WTC11 (cell line): ENCODE results near the gene PSMB10.

Source experiments
- CBFB ChIP-seq: sonication (generic); formaldehyde crosslinking; IDR thresholded peaks from 2 replicates; pipeline ENCODE4 v1.8.1; 2022; ENCODE audit warnings: mild to moderate bottlenecking, low read depth, missing genetic modification reagents
- ESRRA ChIP-seq: sonication (generic); formaldehyde crosslinking; IDR thresholded peaks from 2 replicates; pipeline ENCODE4 v1.8.1; 2022; ENCODE audit warnings: mild to moderate bottlenecking, missing genetic modification reagents, borderline replicate concordance
- SP1 ChIP-seq: sonication (generic); formaldehyde crosslinking; conservative IDR thresholded peaks from 2 replicates; pipeline ENCODE4 v1.8.1; 2022; ENCODE audit warnings: missing genetic modification reagents
- TF ChIP-seq, protein P1 (sequence below): sonication (generic); formaldehyde crosslinking; IDR thresholded peaks from 2 replicates; pipeline ENCODE4 v1.8.1; 2022; ENCODE audit warnings: low read depth, missing genetic modification reagents, borderline replicate concordance
- TF ChIP-seq, protein P2 (sequence below): fragments of 250-450 bp; sonication (Bioruptor Pico); IDR thresholded peaks from 2 replicates; pipeline ENCODE4 v1.9.0; 2021; ENCODE audit warnings: mild to moderate bottlenecking
- TF ChIP-seq, protein P3 (sequence below): sonication (generic); formaldehyde crosslinking; IDR thresholded peaks from 2 replicates; pipeline ENCODE4 v1.8.0; 2023; ENCODE audit warnings: missing genetic modification reagents, mild to moderate bottlenecking, borderline replicate concordance

DNA sequence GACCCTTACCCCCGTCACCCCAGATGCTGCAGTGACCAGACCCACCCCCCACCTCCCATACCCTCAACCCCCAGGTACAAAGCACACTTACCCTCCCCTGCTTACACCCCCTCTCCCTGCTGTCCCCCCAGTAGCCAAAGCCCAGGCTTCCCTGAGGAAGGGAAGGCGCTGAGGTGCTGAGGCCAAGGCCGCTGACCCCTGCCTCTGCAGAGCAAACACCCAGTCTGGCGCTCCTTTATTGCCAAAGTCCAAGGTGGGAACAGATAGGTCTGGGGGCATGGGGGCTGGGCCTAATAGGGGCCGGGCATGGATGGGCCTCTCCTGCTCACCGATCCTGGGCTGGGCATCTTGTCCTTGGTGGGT is 6.6 kb upstream of the PSMB10 start:
- TF ChIP-seq SP1 (CRISPR knock-in tag) (no peak), CBFB (CRISPR knock-in tag) (no peak), ESRRA (CRISPR knock-in tag) (no peak)
- TF ChIP-seq, protein P1, sequence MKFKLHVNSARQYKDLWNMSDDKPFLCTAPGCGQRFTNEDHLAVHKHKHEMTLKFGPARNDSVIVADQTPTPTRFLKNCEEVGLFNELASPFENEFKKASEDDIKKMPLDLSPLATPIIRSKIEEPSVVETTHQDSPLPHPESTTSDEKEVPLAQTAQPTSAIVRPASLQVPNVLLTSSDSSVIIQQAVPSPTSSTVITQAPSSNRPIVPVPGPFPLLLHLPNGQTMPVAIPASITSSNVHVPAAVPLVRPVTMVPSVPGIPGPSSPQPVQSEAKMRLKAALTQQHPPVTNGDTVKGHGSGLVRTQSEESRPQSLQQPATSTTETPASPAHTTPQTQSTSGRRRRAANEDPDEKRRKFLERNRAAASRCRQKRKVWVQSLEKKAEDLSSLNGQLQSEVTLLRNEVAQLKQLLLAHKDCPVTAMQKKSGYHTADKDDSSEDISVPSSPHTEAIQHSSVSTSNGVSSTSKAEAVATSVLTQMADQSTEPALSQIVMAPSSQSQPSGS (CRISPR knock-in tag), result no peak
- TF ChIP-seq, protein P2, sequence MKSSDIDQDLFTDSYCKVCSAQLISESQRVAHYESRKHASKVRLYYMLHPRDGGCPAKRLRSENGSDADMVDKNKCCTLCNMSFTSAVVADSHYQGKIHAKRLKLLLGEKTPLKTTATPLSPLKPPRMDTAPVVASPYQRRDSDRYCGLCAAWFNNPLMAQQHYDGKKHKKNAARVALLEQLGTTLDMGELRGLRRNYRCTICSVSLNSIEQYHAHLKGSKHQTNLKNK, result no peak
- TF ChIP-seq, protein P3, sequence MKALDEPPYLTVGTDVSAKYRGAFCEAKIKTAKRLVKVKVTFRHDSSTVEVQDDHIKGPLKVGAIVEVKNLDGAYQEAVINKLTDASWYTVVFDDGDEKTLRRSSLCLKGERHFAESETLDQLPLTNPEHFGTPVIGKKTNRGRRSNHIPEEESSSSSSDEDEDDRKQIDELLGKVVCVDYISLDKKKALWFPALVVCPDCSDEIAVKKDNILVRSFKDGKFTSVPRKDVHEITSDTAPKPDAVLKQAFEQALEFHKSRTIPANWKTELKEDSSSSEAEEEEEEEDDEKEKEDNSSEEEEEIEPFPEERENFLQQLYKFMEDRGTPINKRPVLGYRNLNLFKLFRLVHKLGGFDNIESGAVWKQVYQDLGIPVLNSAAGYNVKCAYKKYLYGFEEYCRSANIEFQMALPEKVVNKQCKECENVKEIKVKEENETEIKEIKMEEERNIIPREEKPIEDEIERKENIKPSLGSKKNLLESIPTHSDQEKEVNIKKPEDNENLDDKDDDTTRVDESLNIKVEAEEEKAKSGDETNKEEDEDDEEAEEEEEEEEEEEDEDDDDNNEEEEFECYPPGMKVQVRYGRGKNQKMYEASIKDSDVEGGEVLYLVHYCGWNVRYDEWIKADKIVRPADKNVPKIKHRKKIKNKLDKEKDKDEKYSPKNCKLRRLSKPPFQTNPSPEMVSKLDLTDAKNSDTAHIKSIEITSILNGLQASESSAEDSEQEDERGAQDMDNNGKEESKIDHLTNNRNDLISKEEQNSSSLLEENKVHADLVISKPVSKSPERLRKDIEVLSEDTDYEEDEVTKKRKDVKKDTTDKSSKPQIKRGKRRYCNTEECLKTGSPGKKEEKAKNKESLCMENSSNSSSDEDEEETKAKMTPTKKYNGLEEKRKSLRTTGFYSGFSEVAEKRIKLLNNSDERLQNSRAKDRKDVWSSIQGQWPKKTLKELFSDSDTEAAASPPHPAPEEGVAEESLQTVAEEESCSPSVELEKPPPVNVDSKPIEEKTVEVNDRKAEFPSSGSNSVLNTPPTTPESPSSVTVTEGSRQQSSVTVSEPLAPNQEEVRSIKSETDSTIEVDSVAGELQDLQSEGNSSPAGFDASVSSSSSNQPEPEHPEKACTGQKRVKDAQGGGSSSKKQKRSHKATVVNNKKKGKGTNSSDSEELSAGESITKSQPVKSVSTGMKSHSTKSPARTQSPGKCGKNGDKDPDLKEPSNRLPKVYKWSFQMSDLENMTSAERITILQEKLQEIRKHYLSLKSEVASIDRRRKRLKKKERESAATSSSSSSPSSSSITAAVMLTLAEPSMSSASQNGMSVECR, result no peak
